HG03457 (cell line): ENCODE data around the gene MYL3.
"Not testable (repeated sequence)": the region's sequence is repeated elsewhere in the genome, so short reads cannot be mapped to it uniquely, and the experiment has no call there.

Source experiments
- ATAC-seq: cut with Tn5 transposase; IDR thresholded peaks from one replicate; pipeline ENCODE4 v1.9.1; 2021; ENCODE audit warnings: moderate number of reproducible peaks; ENCODE audit not compliant: unreplicated experiment

MYL3 gene

DNA sequence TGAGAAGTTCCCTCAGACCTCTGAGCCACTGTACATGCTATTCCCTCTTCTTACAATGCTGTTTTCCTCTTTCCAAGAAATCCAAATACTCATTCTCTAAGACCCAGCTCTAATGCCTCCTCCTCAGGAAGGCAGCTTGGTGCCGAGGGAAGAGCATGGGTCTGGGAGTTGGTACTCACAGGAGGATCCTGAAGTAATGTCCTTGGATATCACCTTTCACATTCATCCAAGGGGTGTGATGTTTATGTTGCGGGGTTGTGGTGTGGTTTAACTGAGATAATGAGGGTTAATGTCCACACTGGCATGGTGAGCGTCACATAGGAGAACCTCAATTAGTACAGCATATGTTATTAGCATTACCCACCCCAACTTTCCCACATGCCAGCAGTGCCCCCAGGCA is 31.9 kb downstream of the MYL3 start:
- ATAC-seq = no peak

- no peak for ATAC-seq
These were observed 32.4 kb downstream of the MYL3 start for GRCh38 chr3:46830801-46831200.

DNA sequence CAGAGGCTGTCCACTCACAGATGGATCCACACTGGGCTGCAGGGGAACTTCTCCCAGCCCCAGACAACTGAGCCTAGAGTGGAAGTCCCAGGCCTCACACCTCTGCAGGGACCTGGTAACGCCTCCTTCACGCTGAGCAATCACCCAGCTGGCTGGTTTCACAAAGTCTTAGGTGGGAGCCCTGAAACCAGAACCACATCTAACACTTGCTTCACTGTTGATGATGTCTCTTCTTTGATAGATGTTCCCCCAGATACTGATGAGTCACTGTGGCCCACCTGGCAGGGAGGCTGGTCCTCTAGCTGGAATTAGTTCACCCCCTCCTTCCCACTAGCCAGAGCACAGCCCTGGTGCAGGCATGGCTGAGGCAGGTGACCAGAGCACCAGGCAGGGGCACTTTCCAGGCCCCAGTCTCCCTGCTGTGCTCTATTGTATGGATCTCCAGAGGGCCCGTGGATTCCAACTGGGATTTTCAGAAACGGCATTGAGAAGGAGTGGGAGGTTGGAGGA is 33.5 kb downstream of the MYL3 start:
- ATAC-seq = no peak

GRCh38 chr3:46825450-46825849 is 37.8 kb downstream of the MYL3 start:
- no peak for ATAC-seq

- no peak for ATAC-seq
These were observed 38.9 kb downstream of the MYL3 start for GRCh38 chr3:46824211-46824970.

GRCh38 chr3:46823314-46823713 is 39.9 kb downstream of the MYL3 start:
- not testable (repeated sequence) for ATAC-seq

DNA sequence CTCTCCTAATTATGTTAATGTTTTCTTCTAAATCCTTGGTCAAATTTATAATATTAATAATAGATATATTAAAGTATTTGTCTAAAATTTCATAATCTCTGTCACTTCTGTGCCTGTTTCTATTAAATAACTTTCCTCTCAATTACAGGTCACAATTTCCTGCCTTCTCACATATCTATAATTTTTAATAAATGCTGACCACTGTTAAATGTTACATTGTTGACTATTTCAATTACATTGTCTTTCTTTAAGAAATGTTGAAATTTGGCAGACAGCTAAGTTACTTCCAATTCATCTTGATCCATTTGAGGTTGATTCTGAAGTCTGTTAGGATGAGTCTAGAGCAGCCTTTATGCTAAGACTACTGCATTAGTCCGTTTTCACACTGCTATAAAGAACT is 41.7 kb downstream of the MYL3 start:
- no peak for ATAC-seq

DNA sequence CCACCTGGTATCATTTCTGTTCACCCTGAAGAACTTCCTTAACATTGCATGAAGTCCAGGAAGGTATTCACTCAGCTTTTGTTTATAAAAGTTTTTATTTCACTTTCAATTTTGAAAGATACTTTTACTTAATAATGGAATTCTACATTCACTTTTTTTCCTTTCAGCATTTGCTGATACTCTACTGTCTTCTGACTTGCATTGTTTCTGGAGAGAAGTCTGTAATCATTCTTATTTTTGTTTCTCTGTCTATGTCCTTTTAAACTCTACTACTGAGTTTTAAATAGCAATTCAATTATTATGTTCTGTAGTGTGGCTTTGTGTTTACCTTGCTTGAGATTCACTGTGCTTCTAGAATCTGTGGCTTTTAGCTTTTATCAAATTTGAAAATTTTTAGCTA is 42.4 kb downstream of the MYL3 start:
- no peak for ATAC-seq

DNA sequence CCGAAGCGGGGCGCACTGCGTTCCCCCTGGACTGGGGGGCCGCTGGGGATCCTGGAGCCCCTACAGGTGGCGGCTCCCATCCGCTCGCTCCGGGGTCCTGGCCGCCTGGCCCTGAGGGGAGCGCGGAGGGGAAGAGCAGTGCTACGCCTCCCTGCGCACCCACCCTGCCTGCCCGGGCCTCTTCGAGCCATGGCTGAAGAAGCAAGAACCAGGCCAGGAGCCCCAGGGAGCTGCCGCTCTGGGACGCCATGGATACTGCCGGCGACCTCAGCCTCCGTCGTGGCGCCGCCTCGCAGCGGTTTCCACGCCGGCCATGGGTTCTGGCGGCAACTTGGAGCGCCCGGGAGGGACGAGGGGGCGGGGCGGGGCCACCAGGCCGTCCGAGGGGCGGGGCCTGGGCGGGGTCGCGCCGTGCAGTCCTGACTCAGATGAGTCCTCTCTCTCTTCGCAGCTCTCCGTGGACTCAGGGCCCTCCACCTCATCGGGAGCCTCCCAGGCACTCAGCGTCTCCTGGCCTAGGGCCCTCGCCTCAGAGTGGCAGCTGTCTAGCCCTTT is 50.9 kb downstream of the MYL3 start:
- no peak for ATAC-seq

DNA sequence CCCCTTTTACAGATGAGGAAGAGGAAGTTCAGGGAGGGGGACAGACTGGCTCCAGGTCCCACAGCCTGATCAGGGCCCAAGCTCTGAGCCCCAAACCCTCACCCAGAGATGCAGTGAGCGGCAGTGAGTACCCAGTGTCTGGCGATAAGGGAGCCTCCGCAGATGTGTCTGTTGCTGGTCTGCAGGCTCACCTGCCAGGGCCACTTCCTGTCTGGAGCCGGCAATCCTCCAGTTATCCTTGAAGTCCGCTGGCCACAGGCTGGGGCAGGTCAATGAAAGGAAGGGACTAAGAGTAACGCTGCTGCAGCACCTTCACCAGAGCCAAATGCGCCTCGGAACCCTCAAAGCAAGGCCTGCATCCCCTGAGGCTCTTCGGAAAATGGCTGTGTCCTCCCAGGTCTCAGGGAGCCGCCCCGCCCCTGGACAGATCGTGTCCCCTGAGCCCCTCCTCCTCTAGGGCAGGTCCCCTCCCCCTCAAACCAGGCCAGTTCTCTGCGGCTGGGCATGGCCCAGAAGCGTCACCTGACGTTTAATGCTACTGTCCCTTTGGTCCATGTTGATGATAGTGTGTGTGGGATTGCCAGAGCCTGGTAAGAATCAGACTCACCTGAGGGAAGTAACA is 51.5 kb downstream of the MYL3 start:
- no peak for ATAC-seq

DNA sequence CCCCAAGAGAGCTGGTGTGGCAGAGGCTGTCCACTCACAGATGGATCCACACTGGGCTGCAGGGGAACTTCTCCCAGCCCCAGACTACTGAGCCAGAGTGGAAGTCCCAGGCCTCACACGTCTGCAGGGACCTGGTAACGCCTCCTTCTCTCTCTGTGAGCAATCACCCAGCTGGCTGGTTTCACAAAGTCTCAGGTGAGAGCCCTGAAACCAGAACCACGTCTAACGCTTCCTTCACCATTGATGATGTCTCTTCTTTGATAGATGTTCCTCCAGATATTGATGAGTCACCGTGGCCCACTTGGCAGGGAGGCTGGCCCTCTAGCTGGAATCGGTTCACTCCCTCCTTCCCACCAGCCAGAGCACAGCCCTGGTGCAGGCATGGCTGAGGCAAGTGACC is 54.5 kb downstream of the MYL3 start:
- not testable (repeated sequence) for ATAC-seq
